GM21381 (cell line): ENCODE results near the gene NELL1.
A peak's percentile ranks its signal among the peaks of the same experiment; 100 is the strongest.

Experiments
- ATAC-seq: cut with Tn5 transposase; IDR thresholded peaks from one replicate; pipeline ENCODE4 v1.9.1; 2021; ENCODE audit warnings: mild to moderate bottlenecking, moderate library complexity; ENCODE audit not compliant: unreplicated experiment

The NELL1 gene

DNA sequence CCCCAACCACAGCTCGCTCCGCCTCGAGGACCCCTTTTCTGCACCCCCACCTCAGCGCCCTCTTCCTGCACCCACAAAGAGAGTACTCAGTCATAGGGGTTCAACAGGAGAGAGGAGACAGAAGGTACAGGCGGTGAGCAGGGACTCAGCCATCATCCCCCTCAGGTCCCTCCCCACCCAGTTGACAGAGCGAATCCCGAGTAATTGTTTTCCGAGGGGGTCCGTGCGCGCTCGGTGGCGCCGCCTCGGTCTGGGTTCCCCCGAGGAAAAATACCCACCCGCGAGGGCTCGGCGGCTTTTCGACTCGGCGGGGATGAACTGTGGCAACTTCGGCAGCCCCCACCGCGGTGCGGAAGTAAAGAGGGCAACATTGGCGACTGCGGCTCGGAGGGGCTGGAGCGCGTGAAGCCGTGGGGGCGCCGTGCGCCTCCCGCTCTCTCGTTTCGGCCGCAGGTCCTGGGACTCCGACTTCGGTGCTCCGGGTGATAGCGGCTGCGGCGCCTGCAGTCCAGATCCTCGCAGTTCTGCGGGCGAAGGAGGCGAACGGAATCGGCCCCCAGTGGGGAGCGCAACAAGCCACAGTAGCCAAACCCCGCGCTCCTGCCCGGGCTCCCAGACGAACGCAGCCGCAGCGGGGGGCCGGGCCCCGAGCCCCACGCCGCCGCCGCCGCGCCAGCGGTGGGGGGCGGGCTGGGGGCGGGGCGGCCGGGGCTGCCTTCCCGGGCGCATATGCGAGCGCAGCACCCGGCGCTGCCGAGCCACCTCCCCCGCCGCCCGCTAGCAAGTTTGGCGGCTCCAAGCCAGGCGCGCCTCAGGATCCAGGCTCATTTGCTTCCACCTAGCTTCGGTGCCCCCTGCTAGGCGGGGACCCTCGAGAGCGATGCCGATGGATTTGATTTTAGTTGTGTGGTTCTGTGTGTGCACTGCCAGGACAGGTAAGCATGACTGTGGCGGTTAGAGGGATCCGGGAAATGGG, at the start of gene NELL1:
Gene NELL1 (plus strand): TSS at position 743 of the 976 bp plus-strand sequence.
- no peak for ATAC-seq

GRCh38 chr11:20620988-20621387, 48.4 kb upstream of the NELL1 start:
- no peak for ATAC-seq

DNA sequence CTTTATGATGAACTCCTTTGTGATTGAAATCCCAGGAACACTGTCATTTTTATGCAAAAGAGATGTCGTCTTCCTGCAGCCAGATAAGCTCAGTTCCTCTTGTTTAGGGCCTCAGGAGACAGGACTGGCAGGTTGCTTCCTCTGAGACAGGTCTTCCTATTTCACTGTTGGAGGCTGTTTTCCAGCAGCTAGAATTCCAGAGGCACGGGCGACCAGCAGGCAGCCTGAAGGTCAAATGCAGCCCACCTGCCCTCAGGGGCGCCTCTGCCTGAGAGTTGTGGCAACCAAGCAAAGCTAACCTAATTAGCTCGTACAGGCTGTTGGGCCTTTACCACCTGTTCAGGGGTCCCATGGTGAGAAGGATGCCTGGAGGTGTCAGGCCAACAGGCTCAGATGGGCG, 47.7 kb upstream of the NELL1 start:
- ATAC-seq, result no peak

DNA sequence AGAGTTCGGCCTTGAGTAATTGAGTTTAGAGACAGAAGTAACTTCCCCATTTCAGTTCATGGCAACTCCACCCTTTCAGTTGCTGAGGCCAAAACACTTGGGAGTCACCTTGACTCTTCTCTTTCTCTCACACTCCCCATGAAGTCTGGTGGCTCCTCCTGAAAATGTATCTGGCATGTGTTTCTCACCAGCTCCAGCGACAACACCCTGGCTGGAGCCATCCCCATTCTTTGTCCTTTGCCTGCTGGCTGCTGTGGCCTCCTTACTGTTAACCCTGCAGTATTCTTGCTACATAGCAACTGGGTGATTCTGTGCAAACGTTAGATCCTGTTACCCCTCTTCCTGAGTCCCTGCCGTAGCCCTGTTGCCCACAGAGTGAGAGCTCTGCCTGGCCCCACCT, 46.1 kb upstream of the NELL1 start:
- ATAC-seq, result no peak

GRCh38 chr11:20626279-20626678, 43.1 kb upstream of the NELL1 start:
- no peak for ATAC-seq

GRCh38 chr11:20627026-20627425, 42.4 kb upstream of the NELL1 start:
- no peak for ATAC-seq

- no peak for ATAC-seq
Measured at GRCh38 chr11:20627701-20628100, 41.7 kb upstream of the NELL1 start.

DNA sequence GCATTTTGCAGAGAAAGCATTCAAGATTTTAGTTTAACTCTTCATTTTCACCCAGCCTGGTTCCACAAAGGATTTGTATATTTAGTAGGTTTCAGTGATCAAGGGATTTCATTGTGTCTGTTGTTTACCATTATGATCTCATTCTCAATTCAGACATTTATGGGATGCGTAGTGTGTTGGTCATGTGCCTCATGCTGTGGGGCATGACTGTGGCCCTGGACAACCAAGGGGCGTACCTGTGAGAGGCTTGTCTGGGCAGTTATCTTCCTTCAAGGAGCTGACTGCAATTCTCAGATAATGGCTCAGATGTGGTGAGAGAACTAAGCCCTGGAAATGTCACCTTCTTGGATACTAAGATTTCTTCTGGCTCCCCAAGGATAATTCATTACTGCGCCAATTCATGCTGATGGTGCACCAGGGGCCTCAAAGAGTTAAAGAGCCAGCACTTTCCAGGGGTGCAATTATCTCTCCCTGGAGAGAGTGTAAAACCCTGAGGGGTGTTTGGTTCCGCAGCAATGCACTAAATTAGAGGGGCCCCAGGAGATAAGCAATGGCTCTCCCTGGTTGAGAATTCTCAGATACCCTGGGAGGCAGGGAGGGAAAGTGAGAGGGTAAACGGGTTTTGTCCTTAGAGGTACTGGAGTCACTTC, 37.7 kb upstream of the NELL1 start:
- ATAC-seq, result no peak

DNA sequence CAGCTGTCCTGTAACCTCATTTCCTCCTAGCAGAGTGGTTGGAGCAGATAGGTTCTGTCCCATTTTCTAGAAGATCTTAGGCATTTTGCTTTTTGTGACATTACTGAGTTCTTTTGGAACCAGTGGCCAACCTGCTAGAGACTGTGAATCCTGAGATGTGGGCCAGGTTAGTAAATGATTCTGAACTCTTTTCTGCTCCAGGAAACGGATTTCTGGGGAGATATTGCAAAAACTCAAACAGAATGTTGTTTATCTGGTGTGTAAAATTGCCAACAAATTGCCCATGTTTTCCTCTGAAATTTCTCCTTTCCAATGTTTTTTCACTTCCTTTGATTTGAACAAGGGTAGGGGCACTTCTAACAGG, 37.2 kb upstream of the NELL1 start:
- no peak for ATAC-seq

GRCh38 chr11:20634044-20634443, 35.3 kb upstream of the NELL1 start:
- ATAC-seq, result no peak

- ATAC-seq, result no peak
Measured at GRCh38 chr11:20634781-20635180, 34.6 kb upstream of the NELL1 start.

DNA sequence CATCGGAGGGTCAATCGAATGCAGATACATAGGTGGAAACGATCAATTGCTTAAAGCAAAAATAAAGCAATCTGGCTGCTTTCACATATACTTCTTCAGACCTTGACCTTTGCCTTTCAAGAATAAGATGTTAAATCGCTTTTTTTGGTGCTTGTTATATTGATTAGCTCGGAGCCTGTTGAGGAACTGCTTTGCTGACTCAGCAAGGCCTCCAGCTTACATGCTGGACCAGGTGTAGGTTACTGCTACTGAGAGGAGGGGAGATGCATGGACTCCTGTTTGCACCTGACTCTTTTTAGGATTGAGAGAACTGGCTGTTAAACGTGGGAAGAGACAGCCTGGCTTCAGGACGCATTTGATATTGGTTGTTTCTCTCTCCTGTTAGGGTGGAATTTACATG, 31.3 kb upstream of the NELL1 start:
- ATAC-seq, result no peak

GRCh38 chr11:20639688-20640087, 29.7 kb upstream of the NELL1 start:
- no peak for ATAC-seq

GRCh38 chr11:20640401-20640800, 29.0 kb upstream of the NELL1 start:
- no peak for ATAC-seq

- no peak for ATAC-seq
Measured at GRCh38 chr11:20644360-20644759, 25.0 kb upstream of the NELL1 start.

GRCh38 chr11:20647976-20648565, 21.3 kb upstream of the NELL1 start:
- peak; percentile 61 for ATAC-seq

DNA sequence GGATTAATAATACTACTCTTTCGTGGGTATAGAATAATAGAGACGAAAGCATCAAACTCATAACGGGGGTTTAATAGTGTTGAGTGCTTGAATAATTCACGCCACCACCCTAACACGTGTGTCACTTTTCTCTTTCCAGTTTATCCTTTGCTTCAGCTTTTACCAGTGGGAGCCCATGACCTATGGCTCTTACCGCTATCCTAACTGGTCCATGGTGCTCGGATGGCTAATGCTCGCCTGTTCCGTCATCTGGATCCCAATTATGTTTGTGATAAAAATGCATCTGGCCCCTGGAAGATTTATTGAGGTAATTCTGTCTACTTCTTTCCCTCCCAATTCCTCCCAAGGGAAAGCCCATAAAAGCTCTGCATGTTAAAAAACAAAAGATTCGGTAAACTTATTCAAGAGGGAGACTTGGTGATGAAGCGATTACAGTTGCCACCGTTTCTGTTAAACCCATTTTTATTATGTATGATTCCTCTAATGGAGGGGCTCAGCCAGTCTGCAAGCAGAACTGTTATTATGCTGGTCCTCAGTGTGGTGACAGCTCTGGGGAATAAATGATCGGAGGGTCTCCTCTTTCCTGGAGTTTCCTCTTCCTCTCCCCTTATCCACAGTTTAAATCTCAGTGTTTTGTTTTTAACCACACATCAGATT, 17.1 kb upstream of the NELL1 start:
- ATAC-seq, result no peak

- ATAC-seq, result no peak
Measured at GRCh38 chr11:20654038-20654437, 15.3 kb upstream of the NELL1 start.

- ATAC-seq, result no peak
Measured at GRCh38 chr11:20656901-20657300, 12.5 kb upstream of the NELL1 start.

DNA sequence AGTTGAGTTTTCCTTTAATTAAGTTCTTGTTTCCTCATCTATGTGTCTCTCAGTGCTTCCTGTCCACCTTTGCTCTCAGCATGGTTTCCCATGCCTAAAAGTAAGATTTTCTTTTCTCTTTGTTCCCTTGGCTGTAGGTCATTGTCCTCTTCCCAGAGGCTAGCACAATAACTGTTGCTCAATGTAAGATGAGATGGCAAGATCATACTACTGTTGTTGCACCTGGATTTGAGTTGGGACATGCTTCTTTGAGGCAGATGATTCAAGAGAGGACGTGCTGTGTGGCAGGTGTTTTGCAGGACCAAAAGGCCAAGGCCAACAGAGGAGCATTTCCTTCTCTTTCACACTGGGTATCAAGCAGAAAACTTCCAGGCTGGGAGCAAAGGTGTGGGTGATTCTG, 11.3 kb upstream of the NELL1 start:
- no peak for ATAC-seq

DNA sequence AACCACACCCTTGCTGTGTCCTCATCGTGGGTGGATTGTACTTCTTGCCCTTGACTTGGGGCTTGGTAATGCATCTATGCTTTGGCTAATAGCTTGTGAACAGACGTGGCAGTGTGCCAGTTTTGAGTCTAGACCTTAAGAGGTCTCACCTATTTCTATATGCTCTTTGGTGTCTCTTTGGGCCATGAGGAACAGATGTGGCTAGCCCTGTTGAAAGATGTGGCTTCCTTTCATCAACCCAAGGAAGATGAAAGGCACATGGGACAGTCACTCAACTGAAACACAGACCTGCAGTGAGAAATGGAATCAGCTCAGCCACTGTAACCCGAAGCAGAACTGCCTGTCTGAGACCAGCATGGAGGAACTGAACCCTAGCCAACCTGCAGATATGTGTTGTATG, 7.9 kb upstream of the NELL1 start:
- no peak for ATAC-seq
